ENCODE results near the gene RAB5A. TPM values are rescaled to one million over a fixed set of nuclear protein-coding genes. Genes with fewer than 3 reads are reported as not detected.
A peak's percentile ranks its signal among the peaks of the same experiment; 100 is the strongest.
"Not testable (repeated sequence)": the region's sequence is repeated elsewhere in the genome, so short reads cannot be mapped to it uniquely, and the experiment has no call there.

Gene RAB5A
- total RNA-seq, 1 experiment from 2014 or later, result 56.6 TPM

DNA sequence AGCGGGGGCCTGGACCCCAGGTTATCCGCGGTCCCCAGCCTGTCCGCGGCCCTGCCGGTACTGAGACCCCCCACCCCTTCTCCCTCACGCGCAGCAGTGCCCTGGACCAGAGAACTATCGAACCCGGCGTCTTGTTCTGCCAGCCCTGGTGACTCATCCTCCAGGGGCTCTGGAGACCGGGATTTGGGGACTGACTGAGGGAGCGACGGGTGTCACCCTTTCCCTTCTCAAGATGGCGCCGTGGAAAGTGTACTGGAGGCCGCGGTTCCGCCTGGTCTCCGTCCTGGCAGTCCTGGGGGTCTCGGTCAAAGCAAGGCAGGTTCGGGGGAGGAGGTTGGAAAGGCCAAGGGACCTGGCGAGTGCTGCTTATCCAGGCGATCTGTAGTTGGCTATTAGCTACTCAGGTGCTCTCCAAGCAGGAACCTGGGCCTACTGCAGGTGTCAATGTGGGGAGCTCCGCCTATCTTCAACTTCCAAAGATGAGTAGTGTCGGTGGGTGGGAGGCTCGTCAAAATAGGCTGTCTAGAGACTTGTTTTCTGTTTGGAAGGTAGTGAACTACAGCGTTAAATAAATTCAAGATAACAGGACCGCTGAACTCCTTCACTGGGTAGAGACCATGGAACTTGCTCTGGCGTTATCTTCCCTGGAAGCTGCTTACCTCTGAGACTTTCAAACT, 790 bp downstream of the RAB5A start:
- DNase-seq (ENCODE audit: low spot score), result peak; percentile 42

DNA sequence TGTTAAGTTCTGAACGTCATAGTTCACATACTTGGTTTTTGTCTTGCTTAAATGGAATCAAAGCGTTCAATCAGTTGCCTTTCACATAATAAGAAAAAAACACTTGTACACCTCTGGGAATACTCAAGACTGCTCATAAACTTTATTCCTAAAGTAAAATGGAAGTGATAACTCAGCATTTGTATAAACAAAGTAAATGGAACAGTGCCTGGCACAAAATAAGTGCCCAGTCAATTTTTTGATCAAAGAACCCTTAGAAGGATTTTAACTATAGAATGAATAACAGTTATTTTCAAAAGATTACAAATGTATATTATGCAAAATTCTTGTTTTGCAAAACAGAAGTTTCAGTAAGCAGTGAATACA, 1.3 kb downstream of the RAB5A start:
- no peak for DNase-seq (ENCODE audit: low spot score)

DNA sequence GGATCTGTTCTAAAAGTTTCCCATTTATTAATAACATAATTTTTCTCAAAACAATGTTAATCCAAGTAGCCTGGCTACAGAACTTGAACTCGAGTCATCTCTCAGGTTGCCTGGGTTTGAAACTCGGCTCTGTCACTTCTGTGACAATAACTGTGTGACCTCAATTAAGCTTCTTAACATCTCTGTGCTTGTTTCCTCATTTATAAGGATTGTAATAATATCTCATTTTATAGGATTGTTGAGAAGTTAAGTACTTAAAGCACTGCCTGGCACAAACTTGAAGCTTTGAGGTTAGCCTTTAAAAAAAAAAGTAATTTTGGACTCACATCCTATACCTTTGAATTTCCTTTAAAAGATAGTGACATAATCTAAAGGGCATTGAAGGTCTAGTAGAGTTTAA, 3.4 kb downstream of the RAB5A start:
- DNase-seq (ENCODE audit: low spot score), result no peak

DNA sequence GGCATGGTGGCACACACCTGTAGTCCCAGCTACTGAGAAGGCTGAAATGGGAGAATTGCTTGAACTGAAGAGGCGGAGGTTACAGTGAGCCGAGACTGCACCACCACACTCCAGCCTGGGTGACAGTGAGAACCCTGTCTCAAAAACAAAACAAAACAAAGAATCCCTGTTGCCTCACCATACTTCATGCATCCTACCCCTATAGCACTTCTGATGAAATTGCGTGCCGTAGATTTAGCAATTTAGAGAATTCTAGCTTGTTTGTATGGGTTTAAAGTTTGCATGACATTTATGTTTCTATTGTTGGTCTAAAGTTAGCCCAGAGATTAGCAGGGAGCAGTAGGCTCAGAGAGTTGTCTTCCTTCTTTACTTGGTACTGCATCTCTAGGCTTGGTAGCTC, 7.8 kb downstream of the RAB5A start:
- no peak for DNase-seq (ENCODE audit: low spot score)

DNA sequence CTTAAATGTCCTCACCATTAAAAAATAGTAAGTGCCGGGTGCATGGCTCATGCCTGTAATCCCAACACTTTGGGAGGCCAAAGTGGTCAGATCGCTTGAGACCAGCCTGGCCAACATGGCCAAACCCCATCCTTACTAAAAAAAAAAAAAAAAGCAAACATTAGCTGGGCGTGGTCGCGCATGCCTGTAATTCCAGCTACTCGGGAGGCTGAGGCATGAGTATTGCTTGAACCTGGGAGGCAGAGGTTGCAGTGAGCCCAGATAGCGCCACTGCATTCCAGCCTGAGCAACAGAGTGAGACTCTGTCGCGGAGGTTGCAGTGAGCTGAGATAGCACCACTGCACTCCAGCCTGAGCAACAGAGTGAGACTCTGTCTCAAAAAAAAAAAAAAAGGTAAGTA, 10.5 kb downstream of the RAB5A start:
- not testable (repeated sequence) for DNase-seq (ENCODE audit: low spot score)

DNA sequence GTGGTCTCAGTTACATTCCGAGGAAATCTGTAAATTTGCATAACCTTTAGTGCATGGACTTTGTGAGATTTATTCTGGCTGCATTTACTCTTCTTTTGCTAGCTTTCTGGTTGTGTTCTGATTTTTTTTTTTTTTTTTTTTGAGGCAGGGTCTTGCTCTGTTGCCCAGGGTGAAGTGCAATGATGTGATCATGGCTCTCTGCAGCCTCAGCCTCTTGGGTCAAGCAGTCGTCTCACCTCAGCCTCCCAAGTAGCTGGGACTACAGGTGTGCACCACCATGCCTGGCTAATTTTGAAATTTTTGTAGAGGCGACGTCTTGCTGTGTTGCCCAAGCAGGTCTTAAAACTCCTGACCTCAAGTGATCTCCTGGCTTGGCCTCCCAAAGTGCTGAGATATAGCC, 12.6 kb downstream of the RAB5A start:
- no peak for DNase-seq (ENCODE audit: low spot score)

DNA sequence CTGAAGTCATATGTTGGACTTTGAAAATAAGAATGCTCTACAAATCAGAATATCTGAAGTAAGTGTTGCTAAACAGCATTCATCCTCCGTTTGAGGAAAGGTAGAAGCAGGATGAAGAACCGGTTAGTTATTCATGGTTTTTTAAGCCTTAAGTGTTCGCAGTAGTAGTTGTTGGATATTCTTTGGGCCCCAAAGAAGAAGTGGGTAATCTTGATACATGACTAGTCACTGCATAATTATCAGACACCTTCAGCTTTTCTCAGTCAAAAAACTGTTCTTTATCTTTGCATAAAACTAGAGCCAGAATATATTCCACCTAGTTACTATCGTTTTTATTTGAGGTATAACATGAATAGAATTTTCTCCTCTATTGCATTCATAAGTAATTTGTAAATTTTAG, 13.8 kb downstream of the RAB5A start:
- DNase-seq (ENCODE audit: low spot score), result no peak

DNA sequence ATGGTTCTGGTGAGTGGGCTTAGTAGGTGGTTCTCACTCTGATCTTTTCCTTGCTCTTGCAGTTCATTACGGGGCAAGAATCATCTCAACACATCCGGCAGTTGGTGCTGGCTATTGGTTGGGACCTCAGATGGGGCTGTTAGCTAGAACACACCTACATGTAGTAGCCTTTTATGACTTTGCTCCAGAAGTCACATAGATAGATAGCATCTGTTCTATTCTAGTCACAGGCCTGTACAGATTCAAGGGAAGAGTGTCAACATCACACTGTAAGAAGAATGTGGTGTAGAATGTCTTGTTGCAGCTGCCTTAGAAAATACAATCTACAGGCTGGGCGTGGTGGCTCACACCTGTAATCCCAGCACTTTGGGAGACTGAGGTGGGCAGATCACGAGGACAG, 15.1 kb downstream of the RAB5A start:
- no peak for DNase-seq (ENCODE audit: low spot score)

DNA sequence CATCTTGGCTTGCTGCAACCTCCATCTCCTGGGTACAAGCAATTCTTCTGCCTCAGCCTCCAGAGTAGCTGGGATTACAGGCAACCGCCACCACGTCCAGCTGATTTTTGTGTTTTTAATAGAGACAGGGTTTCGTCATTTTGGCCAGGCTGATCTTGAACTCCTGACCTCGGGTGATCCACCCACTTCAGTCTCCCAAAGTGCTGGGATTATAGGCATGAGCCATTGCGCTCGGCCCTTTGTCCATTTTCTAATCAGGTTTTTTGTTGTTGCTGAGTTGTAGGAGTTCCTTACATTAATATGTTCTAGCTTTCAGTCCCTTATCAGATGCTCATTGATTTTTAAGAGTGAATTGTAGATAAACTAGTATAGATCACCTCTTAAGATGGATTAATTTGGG, 20.3 kb downstream of the RAB5A start:
- no peak for DNase-seq (ENCODE audit: low spot score)

DNA sequence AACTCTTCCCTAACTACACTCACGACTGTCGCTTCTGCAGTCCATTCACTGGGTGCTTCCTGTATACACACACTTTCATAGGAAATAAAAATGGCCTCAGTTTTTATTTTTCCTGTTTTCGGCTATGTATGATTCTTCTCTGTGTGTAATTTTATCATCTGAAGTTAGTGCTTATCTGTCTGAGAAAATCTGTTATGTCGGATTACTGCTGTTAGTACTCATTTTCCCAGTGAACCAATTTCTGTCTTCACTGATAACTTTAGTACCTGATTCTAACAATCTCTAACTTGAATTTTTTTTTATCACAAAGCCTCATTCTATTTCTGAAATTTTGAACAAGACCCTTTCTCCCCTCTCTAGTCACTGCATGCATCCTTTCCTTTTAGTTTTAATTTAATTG, 20.9 kb downstream of the RAB5A start:
- no peak for DNase-seq (ENCODE audit: low spot score)

DNA sequence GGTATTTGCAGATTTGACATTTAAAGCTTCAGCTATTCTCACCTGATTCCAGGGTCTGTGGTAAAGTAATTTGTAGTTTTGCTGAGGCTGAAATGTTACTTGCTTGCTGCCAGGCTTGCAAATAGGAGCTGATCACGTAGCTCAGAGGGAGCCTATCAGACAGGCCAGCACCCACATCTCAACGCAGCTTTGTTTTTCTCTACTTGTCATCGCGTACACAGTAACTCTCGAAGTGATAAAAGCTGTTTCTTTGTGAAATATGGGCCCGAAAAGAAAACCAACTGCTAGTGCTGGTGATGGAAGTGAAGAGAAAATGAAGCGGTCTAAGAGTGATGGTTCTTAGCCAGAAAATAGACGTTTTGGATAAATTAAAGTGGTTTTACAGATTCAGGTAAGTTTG, 23.4 kb downstream of the RAB5A start:
- no peak for DNase-seq (ENCODE audit: low spot score)

DNA sequence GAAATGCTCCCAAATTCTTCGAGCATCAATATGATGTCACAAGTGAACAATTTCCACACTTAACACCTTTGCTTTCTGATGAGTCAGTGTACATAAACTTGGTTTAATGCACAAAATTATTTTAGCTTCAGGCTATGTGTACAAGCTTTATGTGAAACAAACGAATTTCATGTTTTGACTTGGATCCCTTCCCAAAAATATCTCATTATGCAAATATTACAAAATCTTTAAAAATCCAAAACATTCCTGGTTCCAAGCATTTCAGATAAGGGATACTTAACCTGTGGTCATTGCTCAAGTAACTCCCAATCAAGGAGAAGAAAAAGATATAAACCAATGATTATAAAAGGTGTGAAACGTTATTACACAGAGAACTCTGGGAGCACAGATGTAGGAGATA, 25.2 kb downstream of the RAB5A start:
- peak; percentile 38 for DNase-seq (ENCODE audit: low spot score)

DNA sequence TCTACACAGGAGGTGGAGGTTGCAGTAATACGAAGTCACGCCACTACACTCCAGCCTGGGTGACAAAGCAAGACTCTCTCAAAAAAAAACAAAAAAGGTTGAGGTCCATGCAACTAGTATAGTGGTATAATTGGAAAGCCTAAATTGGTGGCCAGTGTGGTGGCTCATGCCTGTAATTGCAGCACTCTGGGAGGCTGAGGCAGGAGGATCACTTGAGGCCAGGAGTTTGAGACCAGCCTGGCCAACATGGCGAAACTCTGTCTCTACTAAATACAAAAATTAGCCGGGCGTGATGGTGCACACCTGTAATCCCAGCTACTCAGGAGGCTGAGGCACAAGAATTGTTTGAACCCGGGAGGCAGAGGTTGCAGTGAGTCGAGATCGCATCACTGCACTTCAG, 42.0 kb downstream of the RAB5A start:
- not testable (repeated sequence) for DNase-seq (ENCODE audit: low spot score)

DNA sequence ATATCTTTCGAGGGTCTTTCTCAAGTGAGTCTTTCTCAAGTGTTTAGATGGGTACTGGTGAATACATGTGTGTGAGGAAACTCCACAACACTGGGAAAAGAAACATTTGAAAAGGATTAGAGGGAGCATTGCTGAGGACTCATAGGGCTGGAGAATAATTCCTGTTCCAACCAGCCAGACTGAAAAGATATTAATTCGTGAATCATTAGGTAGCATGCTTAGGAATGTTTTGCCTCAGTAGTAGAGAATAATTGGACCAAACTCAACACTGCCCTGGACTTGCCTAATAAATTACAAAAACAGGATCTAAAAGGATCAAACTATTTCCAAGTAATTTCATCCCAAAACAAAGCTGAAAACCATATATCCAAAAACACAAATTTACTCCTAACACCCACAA, 47.9 kb downstream of the RAB5A start:
- no peak for DNase-seq (ENCODE audit: low spot score)

DNA sequence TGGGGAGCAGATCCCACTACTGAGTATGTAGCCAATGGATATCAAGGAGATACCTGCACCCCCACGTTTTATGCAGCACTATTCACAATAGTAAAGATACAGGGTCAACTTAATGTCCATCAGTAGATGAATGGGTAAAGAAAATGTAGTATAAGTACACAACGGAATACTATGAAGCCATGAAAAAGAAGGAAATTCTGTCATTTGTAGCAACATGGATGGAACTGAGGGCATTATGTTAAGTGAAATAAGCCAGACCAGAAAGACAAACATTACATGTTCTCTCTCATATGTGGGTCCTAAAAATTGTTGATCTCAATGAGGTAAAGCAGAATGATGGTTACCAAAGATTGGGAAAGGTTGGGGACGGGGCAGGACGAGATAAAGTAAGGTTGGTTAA, 50.6 kb downstream of the RAB5A start:
- no peak for DNase-seq (ENCODE audit: low spot score)

DNA sequence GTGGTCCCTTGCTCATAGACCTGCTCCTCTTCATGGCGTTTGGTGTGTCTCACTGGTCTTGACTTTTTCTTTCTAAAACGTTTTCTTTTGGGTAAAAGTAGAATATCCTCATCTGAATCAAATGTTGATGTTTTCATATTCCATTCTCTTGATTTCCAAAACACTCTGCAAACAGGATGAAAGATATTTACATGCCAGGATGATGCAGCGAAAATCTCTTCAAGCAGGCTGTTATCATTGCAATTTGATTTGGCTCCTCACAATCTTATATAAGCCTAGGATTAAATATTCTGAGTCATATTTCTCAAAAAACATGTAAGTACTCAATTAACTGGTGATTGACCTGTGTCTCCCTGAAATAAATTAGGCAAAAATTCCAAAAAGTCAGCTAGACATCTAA, 55.0 kb downstream of the RAB5A start:
- DNase-seq (ENCODE audit: low spot score), result no peak

DNA sequence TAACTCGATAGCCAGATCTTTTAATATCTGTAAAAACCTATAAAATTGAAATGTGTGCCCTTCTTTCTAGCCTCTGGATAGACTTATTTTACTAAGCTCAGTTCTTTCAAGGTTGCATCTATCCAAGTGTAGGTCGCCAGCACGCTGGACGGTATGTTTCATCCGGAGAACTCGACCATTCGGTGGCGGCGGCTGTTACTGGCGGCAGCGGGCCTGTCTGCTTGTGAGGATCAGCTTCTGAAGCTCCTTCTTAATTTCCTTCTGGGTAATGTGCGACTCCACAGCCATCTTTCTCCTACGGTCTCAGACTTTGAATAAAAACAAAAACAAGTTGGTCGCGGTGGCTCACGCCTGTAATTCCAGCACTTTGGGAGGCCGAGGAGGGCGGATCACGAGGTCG, 61.1 kb downstream of the RAB5A start:
- DNase-seq (ENCODE audit: low spot score), result no peak

DNA sequence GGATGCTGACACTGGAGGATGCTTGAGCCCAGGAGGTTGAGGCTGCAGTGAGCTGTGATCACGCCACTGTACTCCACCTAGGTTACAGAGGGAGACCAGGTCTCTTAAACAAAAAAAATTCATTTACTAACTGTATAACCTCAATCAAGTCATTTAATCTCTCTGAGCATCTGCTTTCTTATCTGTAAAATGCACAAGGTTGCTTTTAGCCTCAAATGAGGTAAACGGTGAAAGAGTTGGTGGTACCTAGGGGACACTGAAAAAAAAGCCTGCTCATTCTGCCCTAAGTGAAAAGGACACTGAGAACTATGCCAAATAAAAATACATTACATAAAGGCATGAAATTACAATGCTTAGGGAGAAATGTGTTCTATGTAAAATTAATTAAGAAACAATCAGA, 61.7 kb downstream of the RAB5A start:
- DNase-seq (ENCODE audit: low spot score), result no peak

DNA sequence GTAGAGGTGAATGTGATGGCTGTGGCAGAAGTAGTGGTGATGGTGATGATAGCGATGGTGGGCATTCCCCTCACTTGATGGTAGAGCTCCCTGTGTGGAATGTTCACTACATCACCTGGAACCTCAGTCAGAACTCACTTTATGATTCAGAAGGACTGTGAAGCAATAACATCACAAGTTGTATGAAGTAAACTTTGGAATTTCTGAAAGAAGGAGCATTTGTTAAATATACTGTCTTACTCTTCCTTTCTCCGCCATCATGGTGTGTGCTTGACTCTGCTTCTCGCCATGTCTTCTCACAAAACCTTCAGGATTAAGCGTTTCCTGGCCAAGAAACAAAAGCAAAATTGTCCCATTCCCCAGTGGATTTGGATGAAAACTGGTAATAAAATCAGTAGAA, 65.3 kb downstream of the RAB5A start, which contains the start of gene PP2D1:
Gene PP2D1, minus strand, starts transcription at position 101 of the 400 bp plus-strand sequence. CDS start 192 bp downstream, outside the sequence.
- no peak for DNase-seq (ENCODE audit: low spot score)

DNA sequence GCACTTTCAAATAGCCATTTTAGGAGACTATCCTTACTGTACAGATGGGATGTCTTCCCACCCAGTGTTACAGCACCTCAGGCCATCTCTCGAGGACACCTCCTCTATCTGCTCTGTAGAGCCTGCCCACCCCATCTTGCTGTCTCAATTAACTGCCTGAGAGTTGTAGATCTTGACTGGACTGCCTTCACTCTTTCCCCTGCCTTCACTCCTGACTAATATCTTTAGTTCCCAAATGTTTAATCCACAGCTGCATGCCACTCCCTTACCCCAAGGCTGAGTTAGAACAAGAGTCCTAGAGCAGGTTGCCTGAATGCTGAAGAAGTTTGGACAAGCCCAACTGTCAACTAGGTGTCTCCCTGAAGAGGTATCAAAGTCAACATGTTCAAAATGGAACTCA, 66.5 kb downstream of the RAB5A start:
- DNase-seq (ENCODE audit: low spot score), result no peak

DNA sequence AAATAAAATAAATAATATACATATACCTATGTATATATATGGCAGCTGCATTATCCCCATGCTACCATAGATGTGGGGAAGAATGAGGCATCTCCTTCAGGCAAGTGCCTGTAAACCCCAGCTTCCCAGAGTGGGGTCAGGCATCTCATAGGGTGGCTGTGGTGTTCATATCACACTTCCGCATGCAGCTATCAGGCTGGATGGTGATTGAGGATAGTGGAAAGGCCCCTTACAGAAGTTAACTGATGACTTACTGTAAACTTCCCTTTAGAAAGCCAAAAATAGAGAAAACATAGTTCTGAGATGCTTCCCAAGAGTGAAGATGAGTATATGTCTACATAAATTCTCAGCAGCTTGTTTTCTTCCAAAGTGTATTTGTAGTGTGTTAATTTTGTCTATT, 68.6 kb downstream of the RAB5A start:
- DNase-seq (ENCODE audit: low spot score), result no peak

DNA sequence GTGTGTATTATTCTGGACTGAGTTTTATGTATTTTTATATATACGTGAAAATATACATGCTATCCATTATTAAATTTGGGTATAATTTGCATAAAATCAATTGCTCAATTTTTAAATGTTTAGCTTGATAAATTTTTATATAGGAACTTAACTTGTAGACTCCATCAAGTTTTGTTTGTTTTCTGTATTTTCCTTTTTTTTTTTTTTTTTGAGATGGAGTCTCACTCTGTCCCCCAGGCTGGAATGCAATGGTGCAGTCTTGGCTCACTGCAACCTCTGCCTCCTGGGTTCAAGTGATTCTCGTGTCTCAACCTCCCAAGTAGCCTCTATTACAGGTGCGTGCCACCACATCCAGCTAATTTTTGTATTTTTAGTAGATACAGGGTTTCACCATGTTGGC, 69.2 kb downstream of the RAB5A start:
- DNase-seq (ENCODE audit: low spot score), result not testable (repeated sequence)

DNA sequence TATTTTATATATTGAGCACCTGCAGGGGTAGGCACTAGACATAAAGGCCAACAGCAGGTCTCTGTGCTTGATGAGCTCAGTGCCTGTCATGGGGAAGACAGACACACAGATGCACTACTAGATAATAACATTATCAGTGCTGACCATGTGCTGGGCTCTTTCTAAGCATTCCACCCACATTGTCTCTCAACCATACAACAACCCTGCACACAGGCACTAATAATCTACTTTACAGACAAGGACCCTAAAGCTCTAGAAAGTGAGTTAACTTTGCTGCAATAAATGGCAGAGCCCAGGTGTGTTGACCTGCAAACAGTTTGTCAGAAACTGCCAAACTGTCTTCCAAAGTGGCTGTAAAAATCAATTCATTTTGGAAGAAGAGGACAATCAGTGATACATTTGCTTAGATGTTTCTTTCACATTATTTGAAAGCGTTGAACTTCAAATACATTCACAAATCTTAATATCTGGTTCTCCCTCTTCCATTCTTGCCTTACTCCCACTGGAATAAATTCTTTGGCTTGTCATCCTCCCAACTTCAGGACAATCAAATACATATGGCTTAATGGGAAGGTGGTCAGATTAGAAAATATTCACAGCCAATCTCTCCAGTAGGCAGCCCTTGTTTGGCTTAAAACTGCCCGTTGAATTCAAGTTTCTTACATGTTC, 76.2 kb downstream of the RAB5A start:
- no peak for DNase-seq (ENCODE audit: low spot score)
